Glomerular visceral epithelial cell (primary cell): ENCODE results near the gene USHBP1.
"Not testable (repeated sequence)": the region's sequence is repeated elsewhere in the genome, so short reads cannot be mapped to it uniquely, and the experiment has no call there.

Source experiments
- DNase-seq: peaks from one replicate; pipeline ENCODE4 v3.0.0-alpha.2; 2016; ENCODE audit errors: extremely low spot score

Gene USHBP1

GRCh38 chr19:17294051-17294891 lies 29.7 kb upstream of the USHBP1 start:
- DNase-seq = no peak

GRCh38 chr19:17293605-17294004 lies 29.1 kb upstream of the USHBP1 start:
- DNase-seq = no peak

GRCh38 chr19:17292301-17293074 lies 27.9 kb upstream of the USHBP1 start:
- DNase-seq = peak; percentile 82

- peak; percentile 57 for DNase-seq
Measured at GRCh38 chr19:17289489-17289888, 24.9 kb upstream of the USHBP1 start.

DNA sequence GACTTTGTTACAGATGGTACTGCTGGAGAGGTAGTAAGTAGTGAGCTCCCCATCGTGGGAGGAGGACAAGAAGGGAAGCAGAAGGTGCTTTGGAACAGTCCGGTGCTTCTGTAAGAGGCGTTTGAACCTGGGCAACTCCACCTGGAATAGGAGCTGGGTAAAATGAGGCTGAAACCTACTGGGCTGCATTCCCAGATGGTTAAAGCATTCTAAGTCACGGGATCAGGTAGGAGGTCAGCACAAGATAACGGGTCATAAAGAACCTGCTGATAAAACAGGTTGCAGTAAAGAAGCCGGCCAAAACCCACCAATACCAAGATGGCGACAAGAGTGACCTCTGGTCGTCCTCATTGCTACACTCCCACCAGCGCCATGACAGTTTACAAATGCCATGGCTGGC lies 22.2 kb upstream of the USHBP1 start:
- no peak for DNase-seq

DNA sequence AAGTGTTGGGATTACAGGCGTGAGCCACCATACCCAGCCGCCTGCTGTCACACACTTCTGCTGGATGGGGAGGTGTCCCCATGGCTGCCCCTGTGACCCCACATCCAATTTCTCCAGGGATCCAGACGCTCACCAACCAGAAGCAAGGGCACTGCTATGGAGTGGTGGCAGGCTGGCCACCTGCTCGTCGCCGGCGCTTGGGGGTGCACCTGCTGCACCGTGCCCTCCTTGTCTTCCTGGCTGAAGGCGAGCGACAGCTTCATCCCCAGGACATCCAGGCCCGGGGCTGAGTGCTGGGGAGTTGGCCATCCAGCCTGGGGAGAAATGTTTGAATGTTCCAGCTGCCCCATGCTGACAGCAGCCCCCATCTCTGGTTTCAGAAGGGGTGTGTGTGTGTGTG lies 21.7 kb upstream of the USHBP1 start:
- DNase-seq = no peak

DNA sequence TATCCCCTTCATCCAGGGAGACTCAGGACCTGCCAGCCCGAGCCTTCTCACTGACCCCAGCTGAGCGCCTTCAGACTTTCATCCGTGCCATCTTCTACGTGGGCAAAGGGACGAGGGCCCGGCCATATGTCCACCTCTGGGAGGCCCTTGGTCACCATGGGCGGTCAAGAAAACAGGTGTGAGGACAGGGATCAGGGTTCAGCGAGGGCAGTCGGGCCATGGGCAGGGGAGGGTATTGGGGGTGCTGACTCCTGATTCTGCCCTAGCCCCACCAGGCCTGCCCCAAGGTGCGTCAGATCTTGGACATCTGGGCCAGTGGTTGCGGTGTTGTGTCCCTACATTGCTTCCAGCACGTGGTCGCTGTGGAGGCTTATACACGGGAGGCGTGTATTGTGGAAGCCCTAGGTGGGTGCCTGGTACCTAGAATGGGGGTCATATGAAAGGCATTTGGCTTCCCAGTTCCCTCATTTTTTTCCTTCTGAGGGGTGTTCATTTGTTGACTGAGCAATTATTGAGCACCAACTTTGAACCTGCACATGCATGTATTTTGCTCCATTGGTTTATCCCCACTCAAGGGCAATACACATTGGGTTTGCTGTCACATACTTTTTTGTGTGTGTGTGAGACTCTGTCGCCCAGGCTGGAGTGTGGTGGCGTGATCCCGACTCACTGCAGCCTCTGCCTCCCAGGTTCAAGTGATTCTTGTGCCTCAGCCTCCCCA lies 21.0 kb upstream of the USHBP1 start:
- DNase-seq = no peak

GRCh38 chr19:17283504-17283996 lies 19.0 kb upstream of the USHBP1 start:
- no peak for DNase-seq

GRCh38 chr19:17282488-17283125 lies 18.1 kb upstream of the USHBP1 start:
- peak; percentile 89 for DNase-seq

GRCh38 chr19:17281391-17282304 lies 17.1 kb upstream of the USHBP1 start, which contains the start of gene ANKLE1:
ANKLE1 (plus strand) TSS chr19:17281901; CDS start chr19:17281921, 20 bp downstream.
- no peak for DNase-seq

DNA sequence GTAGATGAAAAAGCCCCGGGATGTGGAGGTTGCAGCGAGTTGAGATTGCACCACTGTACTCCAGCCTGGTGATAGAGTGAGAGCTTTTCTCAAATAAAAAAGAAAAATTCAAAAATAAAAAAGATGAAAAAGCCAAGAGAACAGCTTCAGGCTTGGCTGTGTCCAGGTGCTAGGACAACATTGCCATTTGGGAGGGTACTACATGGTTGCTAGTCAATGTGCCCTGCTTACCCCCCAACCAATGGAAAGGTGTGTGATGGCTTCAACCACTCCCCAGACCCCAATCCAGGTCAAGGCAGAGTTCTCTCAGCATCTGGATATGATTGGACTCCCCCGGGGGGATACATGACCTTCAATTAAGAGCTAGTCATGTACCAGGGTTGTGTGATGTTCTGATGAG lies 14.9 kb upstream of the USHBP1 start:
- no peak for DNase-seq

- no peak for DNase-seq
Measured at GRCh38 chr19:17275441-17276175, 11.1 kb upstream of the USHBP1 start.

- not testable (repeated sequence) for DNase-seq
Measured at GRCh38 chr19:17274892-17275291, 10.3 kb upstream of the USHBP1 start.

DNA sequence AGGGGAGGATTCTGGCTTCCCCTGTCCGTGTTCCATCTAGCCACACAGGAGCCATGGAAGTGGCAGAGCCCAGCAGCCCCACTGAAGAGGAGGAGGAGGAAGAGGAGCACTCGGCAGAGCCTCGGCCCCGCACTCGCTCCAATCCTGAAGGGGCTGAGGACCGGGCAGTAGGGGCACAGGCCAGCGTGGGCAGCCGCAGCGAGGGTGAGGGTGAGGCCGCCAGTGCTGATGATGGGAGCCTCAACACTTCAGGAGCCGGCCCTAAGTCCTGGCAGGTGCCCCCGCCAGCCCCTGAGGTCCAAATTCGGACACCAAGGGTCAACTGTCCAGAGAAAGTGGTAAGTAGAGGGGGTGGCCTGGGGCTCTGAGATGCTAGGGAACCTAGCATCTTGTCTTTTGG lies 4.2 kb upstream of the USHBP1 start:
- no peak for DNase-seq

GRCh38 chr19:17266975-17267788 lies 2.6 kb upstream of the USHBP1 start, which contains the start of gene BABAM1:
BABAM1 (plus strand) TSS chr19:17267443; CDS start chr19:17268807, 1,364 bp downstream.
- DNase-seq = peak; percentile 99

DNA sequence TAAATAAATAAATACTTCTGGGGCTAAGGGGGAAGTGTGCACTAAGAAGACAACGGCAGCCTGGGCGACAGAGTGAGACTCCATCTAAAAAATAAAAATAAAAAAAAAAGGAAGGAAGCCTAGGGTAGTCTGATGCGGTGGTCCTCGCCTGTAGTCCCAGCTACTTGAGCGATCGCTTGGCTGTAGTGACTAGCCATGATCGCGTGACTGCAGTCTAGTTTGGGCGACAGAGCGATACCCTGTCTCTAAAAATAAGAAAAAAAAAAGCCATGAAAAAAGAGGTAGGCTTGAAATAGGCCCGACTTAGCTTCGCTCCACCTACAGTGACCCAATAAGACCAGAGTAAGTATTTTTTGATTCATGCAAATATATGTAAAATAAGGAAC lies 2.0 kb upstream of the USHBP1 start:
- no peak for DNase-seq

DNA sequence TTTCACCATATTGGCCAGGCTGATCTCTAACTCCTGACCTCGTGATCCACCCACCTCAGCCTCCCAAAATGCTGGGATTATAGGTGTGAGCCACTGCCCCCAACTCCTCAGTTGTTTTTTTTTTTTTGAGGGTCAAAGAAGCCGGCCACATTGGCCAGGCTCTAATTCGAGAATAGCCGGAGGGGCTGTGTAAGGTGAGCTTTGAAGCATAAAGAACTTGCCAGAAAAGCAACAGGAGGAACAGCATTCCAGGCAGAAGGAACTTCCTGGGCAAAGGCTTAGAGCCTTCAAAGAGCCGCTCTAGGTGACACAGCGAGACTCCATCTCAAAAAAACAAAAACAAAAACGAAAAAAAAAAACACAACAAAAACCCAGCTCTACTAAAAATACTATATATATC lies 1.5 kb upstream of the USHBP1 start:
- no peak for DNase-seq

DNA sequence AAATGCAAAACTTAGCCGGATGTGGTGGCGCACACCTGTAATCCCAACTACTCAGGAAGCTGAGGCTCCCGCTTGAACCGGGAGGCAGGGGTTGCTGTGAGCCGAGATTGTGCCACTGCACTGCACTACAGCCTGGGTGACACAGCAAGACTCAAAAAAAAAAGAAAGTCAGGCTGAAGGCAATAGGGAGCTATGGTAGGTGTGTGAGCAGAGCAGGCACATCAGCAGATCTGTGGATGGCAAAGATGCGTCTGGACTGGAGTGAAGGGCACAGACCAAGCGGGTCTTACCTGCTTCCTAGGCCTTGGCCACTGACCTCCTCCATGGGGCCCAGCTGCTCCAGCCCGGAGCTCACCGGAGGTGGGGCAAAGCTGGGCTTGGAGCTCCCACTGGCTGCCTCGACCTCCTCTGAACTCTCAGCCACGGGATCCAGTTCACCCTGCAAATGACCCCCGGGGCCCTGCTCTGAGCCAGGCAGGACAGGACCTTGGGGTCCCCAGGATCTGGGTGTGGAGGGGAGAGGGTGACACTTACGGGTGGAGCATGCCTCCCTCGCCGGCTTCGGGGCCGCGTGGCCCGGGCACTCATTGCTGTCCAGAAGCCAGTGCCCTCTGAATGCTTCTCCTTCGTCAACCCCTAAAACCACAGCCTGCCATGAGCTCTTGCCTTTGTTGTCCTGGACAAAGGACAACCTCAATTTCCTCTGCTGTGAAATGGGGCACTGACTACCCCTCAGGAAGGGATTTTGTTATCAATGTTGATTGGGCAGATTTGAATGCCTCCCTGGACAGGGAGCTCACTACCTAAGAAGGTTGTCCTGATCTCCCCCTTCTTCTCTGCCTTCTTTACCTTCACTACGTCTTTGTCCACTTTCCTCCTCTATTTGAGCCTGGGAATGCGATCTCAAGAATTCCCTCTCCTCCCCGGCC lies 569 bp downstream of the USHBP1 start:
- no peak for DNase-seq
